ENCODE results near the gene SLAMF1.

DNA sequence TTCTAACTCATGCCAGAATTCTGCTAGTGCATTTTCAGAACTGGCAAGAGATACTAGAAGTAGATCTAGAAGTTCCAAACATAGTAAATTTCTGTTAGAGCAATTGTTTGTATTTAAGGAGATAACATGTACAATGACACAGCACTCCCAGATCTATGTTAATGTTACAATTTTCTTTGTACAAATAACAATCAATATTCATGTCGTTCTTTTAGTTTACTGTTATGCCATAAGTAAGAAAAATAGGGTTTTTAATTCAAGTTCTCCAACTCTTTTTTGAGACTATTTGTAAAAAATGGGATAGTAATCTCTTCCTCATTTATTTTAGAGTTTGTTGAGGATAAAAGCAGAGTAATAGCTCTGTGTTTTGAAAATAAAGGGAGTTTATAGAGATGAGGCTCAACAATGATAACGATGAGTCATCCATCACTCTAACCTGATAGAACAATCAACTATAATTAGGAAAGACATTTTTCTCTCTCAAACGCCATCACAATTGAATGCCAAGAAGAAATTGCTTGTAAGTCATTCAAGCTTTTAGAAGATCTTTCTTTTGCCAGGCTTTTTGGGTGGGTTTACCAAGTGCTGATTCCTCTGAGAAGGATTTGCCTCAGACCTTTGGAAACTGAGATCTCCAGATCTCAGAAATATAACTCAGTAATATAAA, 68.2 kb downstream of the SLAMF1 start:
- TF ChIP-seq TAF1 (conservative IDR thresholded peaks at IDR 0.05), result no peak
- TF ChIP-seq, protein P1, sequence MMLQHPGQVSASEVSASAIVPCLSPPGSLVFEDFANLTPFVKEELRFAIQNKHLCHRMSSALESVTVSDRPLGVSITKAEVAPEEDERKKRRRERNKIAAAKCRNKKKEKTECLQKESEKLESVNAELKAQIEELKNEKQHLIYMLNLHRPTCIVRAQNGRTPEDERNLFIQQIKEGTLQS (IDR thresholded peaks at IDR 0.05), result no peak
- TF ChIP-seq, protein P2, sequence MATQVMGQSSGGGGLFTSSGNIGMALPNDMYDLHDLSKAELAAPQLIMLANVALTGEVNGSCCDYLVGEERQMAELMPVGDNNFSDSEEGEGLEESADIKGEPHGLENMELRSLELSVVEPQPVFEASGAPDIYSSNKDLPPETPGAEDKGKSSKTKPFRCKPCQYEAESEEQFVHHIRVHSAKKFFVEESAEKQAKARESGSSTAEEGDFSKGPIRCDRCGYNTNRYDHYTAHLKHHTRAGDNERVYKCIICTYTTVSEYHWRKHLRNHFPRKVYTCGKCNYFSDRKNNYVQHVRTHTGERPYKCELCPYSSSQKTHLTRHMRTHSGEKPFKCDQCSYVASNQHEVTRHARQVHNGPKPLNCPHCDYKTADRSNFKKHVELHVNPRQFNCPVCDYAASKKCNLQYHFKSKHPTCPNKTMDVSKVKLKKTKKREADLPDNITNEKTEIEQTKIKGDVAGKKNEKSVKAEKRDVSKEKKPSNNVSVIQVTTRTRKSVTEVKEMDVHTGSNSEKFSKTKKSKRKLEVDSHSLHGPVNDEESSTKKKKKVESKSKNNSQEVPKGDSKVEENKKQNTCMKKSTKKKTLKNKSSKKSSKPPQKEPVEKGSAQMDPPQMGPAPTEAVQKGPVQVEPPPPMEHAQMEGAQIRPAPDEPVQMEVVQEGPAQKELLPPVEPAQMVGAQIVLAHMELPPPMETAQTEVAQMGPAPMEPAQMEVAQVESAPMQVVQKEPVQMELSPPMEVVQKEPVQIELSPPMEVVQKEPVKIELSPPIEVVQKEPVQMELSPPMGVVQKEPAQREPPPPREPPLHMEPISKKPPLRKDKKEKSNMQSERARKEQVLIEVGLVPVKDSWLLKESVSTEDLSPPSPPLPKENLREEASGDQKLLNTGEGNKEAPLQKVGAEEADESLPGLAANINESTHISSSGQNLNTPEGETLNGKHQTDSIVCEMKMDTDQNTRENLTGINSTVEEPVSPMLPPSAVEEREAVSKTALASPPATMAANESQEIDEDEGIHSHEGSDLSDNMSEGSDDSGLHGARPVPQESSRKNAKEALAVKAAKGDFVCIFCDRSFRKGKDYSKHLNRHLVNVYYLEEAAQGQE (IDR thresholded peaks at IDR 0.05), result no peak
- no peak for TF ChIP-seq CTCF (IDR thresholded peaks at IDR 0.05; ENCODE audit: low read depth, low read length, missing input control)
- no peak for TF ChIP-seq RXRA (IDR thresholded peaks at IDR 0.05)
- TF ChIP-seq JUND (IDR thresholded peaks at IDR 0.05), result no peak
- no peak for TF ChIP-seq RAD21 (IDR thresholded peaks at IDR 0.05)
- no peak for TF ChIP-seq GABPA (IDR thresholded peaks at IDR 0.05 in 1 of 2, conservative IDR thresholded peaks at IDR 0.05 in 1 of 2)
- TF ChIP-seq FOXA2 (IDR thresholded peaks at IDR 0.05), result no peak
- no peak for TF ChIP-seq FOXA1 (IDR thresholded peaks at IDR 0.05)
- no peak for TF ChIP-seq ZBTB33 (IDR thresholded peaks at IDR 0.05)
- no peak for TF ChIP-seq MAX (IDR thresholded peaks at IDR 0.05)
- TF ChIP-seq YY1 (IDR thresholded peaks at IDR 0.05), result no peak
